ENCODE results near the gene SUN3.

GRCh38 chr7:48067475-48067874, 38.6 kb upstream of the SUN3 start:
- TF ChIP-seq CTCF (conservative IDR thresholded peaks at IDR 0.05; ENCODE audit: low read depth, low read length) (no peak), EZH2 (IDR thresholded peaks at IDR 0.05; ENCODE audit: low read length, unreplicated experiment) (no peak), EZH2phosphoT487 (IDR thresholded peaks at IDR 0.05; ENCODE audit: borderline replicate concordance, low read length) (no peak)
